Suprapubic skin (tissue), 4 donors: ENCODE results near the gene PAPSS2. TPM values are rescaled to one million over a fixed set of nuclear protein-coding genes. Genes with fewer than 3 reads are reported as not detected.
"Not testable (repeated sequence)": the region's sequence is repeated elsewhere in the genome, so short reads cannot be mapped to it uniquely, and the experiment has no call there.

Experiments used
- DNase-seq, 2 donors: peaks; one replicate each; pipeline ENCODE4 v3.0.0-alpha.2; 2019; ENCODE audit warnings: low spot score in 2 of 2
- H3K27ac ChIP-seq: fragments of 200-600 bp; sonication (generic); one replicate; pipeline ENCODE4 v1.5.1; 2019
- H3K27me3 ChIP-seq: fragments of 200-600 bp; sonication (generic); one replicate; pipeline ENCODE4 v1.5.1; 2019
- H3K36me3 ChIP-seq: fragments of 200-600 bp; sonication (generic); one replicate; pipeline ENCODE4 v1.5.1; 2019
- H3K4me1 ChIP-seq: fragments of 200-600 bp; sonication (generic); one replicate; pipeline ENCODE4 v1.5.1; 2019
- H3K4me3 ChIP-seq: fragments of 200-600 bp; sonication (generic); one replicate; pipeline ENCODE4 v1.5.1; 2019; ENCODE audit warnings: mild to moderate bottlenecking
- H3K9me3 ChIP-seq: fragments of 200-600 bp; sonication (generic); one replicate; pipeline ENCODE4 v1.5.1; 2019
- EP300 ChIP-seq: sonication (generic); formaldehyde crosslinking; IDR thresholded peaks from one replicate; pipeline ENCODE4 v1.6.1; 2017; ENCODE audit warnings: antibody characterized with exemption
- POLR2A ChIP-seq, 2 donors: fragments of 450-650 bp; IDR thresholded peaks; one replicate each; pipeline ENCODE4 v1.6.1; 2017; ENCODE audit warnings: antibody characterized with exemption in 2 of 2, mild to moderate bottlenecking in 2 of 2, moderate library complexity in 2 of 2
- POLR2AphosphoS5 ChIP-seq, 3 donors: sonication (generic); formaldehyde crosslinking; IDR thresholded peaks; one replicate each; pipeline ENCODE4 v1.6.1; 2017; ENCODE audit warnings: antibody characterized with exemption in 3 of 3
- WGBS: methylation state at CpG from one replicate; pipeline ENCODE4 v1.1.5; 2018; 5-methylcytosine and 5-hydroxymethylcytosine counted together
- total RNA-seq, 4 donors: library from RNA; depleted of rRNA; stranded (reverse); fragments of >200 nt; gene quantifications; one replicate each; pipeline ENCODE4 v1.1.0, GENCODE V29; 2016
- TF ChIP-seq, protein P1 (sequence below), 2 donors: fragments of 200-600 bp in 1 of 2; fragments of 450-650 bp in 1 of 2; sonication (generic) in 1 of 2; IDR thresholded peaks; one replicate each; pipeline ENCODE4 v1.5.1; 2016 to 2019; ENCODE audit warnings: antibody characterized with exemption in 2 of 2, mild to moderate bottlenecking in 1 of 2, moderate library complexity in 1 of 2

The PAPSS2 gene
- total RNA-seq, 4 donors from 2014 or later, result 2.4 to 5.6 (median 3.4) TPM

DNA sequence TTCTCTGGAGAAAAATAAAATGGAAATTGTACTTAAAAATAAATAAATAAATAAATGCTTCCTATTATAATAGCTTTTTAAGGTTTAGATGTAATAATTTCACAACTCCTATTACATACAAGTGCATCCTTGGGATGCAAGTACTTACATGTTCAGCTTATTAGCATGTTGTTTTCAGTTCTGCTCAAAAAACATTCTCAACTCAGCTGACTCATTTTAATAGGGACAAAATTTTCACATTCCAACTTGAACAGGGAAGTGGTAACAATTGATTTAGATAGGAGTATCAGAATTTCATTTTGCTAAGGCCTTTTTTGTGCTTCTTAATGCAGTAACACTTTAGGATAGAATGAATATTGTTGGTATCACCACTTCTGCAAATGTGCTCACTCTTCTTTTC, 16.7 kb upstream of the PAPSS2 start:
- no peak for DNase-seq
- Histone ChIP-seq H3K36me3 (no peaks in the 10 kb centered on the region), H3K4me1 (peaks cover 9% of the 10 kb centered on the region), H3K9me3 (no peaks in the 10 kb centered on the region), H3K27me3 (no peaks in the 10 kb centered on the region), H3K27ac (no peak overlapping the region), H3K4me3 (no peak overlapping the region)
- no peak for TF ChIP-seq POLR2AphosphoS5 (IDR thresholded peaks at IDR 0.05)
- TF ChIP-seq POLR2A (IDR thresholded peaks at IDR 0.05), result no peak
- TF ChIP-seq, protein P1, sequence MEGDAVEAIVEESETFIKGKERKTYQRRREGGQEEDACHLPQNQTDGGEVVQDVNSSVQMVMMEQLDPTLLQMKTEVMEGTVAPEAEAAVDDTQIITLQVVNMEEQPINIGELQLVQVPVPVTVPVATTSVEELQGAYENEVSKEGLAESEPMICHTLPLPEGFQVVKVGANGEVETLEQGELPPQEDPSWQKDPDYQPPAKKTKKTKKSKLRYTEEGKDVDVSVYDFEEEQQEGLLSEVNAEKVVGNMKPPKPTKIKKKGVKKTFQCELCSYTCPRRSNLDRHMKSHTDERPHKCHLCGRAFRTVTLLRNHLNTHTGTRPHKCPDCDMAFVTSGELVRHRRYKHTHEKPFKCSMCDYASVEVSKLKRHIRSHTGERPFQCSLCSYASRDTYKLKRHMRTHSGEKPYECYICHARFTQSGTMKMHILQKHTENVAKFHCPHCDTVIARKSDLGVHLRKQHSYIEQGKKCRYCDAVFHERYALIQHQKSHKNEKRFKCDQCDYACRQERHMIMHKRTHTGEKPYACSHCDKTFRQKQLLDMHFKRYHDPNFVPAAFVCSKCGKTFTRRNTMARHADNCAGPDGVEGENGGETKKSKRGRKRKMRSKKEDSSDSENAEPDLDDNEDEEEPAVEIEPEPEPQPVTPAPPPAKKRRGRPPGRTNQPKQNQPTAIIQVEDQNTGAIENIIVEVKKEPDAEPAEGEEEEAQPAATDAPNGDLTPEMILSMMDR (IDR thresholded peaks at IDR 0.05), result no peak
- TF ChIP-seq EP300, result no peak

DNA sequence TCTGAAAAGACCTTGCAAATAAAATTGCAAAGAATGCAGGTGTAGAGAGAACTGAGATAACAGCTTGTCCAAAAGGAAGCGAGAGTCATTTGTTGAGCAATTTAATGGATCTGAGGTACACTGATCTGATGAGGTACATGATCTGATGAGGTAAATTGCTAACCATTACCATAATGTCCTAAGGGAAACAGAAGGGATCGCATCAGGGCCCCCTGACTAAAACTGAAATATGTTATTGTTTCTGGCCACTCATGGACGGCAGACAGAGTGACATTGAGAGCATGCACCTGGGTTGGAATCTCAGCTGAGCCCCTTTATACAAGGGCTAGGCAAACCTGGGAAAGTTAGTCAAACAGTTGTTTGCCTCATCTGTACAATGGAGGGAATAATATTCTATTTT, 15.8 kb upstream of the PAPSS2 start:
- H3K4me3 ChIP-seq, result no peak overlapping the region
- WGBS, result 97% methylated on average over 3 of the region's 3 CpGs
- DNase-seq, result no peak
- H3K27ac ChIP-seq, result no peak overlapping the region
- TF ChIP-seq, protein P1 (IDR thresholded peaks at IDR 0.05), result no peak
- TF ChIP-seq POLR2AphosphoS5 (IDR thresholded peaks at IDR 0.05) (no peak), POLR2A (IDR thresholded peaks at IDR 0.05) (no peak), EP300 (no peak)
- H3K27me3 ChIP-seq, result no peaks in the 10 kb centered on the region
- H3K9me3 ChIP-seq, result no peaks in the 10 kb centered on the region
- H3K36me3 ChIP-seq, result no peaks in the 10 kb centered on the region
- H3K4me1 ChIP-seq, result peaks cover 9% of the 10 kb centered on the region

DNA sequence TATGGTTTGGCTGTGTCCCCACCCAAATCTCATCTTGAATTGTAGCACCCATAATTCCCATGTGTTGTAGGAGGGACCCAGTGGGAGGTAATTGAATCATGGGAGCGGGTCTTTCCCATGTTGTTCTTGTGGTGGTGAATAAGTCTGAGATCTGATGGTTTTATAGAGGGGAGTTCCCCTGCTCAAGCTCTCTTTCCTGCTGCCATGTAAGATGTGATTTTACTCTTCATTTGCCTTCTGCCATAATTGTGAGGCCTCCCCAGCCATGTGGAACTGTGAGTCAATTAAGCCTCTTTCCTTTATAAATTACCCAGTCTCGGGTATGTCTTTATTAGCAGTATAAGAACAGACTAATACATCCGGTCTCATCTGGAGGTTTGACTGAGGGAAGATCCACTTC, 15.2 kb upstream of the PAPSS2 start:
- not testable (repeated sequence) for H3K27me3 ChIP-seq, DNase-seq, H3K27ac ChIP-seq, H3K9me3 ChIP-seq, H3K36me3 ChIP-seq, H3K4me1 ChIP-seq, H3K4me3 ChIP-seq
- 97% methylated on average over 3 of the region's 3 CpGs for WGBS

DNA sequence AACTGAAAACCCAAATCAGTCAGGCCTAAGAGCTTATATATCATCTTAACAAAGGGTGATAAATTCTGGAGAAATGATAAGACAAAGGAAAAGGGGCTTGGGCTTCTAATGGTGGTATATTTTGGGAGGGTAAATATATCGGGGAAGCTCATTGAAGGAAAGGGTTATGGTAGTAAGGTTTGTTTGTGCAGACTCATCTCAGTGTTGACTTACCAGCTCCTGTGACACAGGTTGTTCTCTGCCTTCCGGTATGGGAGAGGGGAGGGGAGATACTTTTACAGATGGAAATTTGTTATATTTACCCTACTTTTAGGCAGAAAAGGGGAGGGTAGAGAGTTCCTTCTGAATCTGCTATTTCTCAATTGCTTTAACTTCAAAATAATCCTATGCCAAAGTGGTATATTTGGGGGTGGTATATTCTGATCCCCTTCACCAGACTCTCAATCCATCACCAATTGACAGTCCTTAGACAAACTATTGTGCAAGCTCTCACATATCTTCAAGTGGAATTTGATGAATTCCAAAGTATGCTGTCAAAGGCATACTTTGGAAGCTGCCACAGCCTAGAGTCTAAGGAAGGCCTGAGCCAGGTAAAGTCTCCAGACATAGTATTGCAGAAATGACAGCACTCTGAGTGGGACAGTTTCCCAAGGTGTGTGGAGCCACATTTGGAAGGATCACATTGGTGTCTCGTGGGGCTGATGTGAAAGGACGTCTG, 13.3 kb upstream of the PAPSS2 start:
- WGBS, result 93% methylated on average over 4 of the region's 4 CpGs
- Histone ChIP-seq H3K27ac (no peak overlapping the region), H3K4me3 (no peak overlapping the region), H3K36me3 (no peaks in the 10 kb centered on the region), H3K9me3 (no peaks in the 10 kb centered on the region), H3K4me1 (peaks cover 9% of the 10 kb centered on the region), H3K27me3 (no peaks in the 10 kb centered on the region)
- no peak for DNase-seq
- TF ChIP-seq EP300, result no peak
- TF ChIP-seq POLR2A (IDR thresholded peaks at IDR 0.05), result no peak
- TF ChIP-seq, protein P1 (IDR thresholded peaks at IDR 0.05), result no peak
- TF ChIP-seq POLR2AphosphoS5 (IDR thresholded peaks at IDR 0.05), result no peak

DNA sequence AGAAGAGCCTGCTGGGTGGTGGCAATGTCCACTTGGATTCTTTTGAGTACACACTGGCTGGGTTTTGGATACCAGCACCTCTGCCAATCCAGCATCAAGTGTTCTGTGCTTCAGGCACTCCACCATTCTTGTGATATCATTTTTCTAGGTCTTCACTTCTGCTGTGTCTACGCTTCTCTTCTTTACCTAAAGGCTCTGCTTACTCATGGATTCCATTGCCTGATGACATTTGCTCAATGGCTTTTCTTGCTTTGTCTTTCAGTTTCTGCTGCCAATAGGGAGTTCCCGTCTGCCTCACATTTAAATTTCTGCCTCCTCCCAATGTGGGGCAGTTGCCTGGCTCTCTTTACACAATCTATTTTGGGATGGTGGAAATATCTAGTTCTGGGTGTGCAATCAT, 12.7 kb upstream of the PAPSS2 start:
- TF ChIP-seq POLR2A (IDR thresholded peaks at IDR 0.05) (no peak), EP300 (no peak), POLR2AphosphoS5 (IDR thresholded peaks at IDR 0.05) (no peak)
- TF ChIP-seq, protein P1 (IDR thresholded peaks at IDR 0.05), result no peak
- Histone ChIP-seq H3K27ac (no peak overlapping the region), H3K4me1 (peaks cover 9% of the 10 kb centered on the region), H3K4me3 (no peak overlapping the region), H3K27me3 (no peaks in the 10 kb centered on the region), H3K9me3 (no peaks in the 10 kb centered on the region), H3K36me3 (no peaks in the 10 kb centered on the region)
- no peak for DNase-seq
- 64% methylated on average over 2 of the region's 2 CpGs for whole genome bisulfite sequencing
